ENCODE data around the gene CDK14.
"Not testable (repeated sequence)": the region's sequence is repeated elsewhere in the genome, so short reads cannot be mapped to it uniquely, and the experiment has no call there.

Gene CDK14

GRCh38 chr7:90804370-90804769 is 208.2 kb downstream of the CDK14 start:
- DNase-seq (ENCODE audit: low spot score), result no peak

GRCh38 chr7:90815552-90815951 is 219.4 kb downstream of the CDK14 start:
- not testable (repeated sequence) for DNase-seq (ENCODE audit: low spot score)

DNA sequence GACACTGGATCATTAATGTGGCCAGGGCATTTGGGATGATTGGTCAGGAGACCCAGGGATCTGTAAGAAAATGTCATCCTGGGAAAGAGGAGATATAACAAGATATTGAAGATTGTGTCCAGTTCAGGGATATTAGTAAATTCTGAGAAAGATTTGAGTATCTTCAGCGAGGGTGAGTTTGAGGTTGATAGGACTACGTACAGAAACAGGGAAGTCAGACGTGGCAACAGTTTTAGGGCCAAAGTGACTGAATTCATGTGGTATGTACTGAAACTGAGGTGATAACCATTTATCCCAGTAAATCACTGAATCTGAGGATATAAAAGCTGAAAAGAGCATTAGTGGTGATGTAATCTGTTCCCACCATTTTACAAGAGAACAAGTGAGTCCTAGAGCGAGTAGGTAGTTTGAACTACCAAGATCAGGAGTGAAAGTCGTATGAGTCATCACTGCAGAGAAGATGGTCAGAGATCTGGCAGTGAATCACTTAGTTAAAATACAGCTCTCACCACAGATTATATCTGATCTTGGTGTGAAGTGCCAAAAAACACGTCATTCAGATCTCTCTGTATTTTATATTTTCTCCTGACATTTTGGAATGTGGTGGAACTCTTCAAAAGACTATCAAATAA is 220.5 kb downstream of the CDK14 start:
- DNase-seq (ENCODE audit: low spot score), result no peak

DNA sequence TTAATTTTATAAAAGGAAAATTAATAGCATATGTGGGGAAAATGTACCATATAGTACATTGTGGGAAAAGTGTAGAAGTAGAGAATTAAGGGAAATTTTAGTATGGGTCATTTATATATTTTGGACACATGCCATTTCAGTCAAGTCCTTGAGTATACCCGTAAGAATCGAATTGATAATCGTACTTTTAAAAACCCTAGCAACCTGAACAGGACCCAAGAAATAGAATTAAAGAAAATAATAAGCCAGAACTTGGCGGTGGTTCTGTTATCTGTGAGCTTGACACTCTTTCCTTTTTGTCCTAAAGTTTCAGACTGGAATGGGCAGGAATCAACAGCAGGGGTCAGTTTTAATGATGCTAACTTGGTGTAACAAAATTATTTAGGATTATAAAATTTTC is 221.0 kb downstream of the CDK14 start:
- DNase-seq (ENCODE audit: low spot score), result no peak

GRCh38 chr7:90817846-90818245 is 221.7 kb downstream of the CDK14 start:
- no peak for DNase-seq (ENCODE audit: low spot score)

GRCh38 chr7:90818341-90818740 is 222.2 kb downstream of the CDK14 start:
- DNase-seq (ENCODE audit: low spot score), result no peak

GRCh38 chr7:90821961-90822620 is 226.0 kb downstream of the CDK14 start:
- no peak for DNase-seq (ENCODE audit: low spot score)

GRCh38 chr7:90824386-90825307 is 228.5 kb downstream of the CDK14 start:
- no peak for DNase-seq (ENCODE audit: low spot score)

- DNase-seq (ENCODE audit: low spot score), result no peak
Observed at GRCh38 chr7:90825779-90826178, 229.7 kb downstream of the CDK14 start.

DNA sequence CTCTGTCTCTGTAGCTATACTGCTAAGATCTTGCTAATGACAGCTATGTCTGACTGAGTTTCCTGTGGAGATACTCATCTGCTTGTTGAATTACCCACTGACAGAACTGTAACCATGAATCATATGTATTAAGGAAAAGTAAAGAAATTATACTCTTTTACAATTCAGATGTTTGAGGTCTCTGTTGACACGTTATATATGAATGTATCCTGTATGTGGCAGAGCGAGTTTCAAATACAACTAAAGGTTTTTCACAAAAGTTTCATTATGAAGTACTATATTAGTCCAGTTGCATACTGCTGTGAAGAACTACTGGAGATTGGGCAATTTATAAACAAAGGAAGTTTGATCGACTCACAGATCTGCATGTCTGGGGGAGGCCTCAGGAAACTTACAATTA is 232.5 kb downstream of the CDK14 start:
- no peak for DNase-seq (ENCODE audit: low spot score)

GRCh38 chr7:90830308-90830707 is 234.2 kb downstream of the CDK14 start:
- DNase-seq (ENCODE audit: low spot score), result no peak

- DNase-seq (ENCODE audit: low spot score), result no peak
Observed at GRCh38 chr7:90832726-90833125, 236.6 kb downstream of the CDK14 start.

GRCh38 chr7:90833443-90833842 is 237.3 kb downstream of the CDK14 start:
- no peak for DNase-seq (ENCODE audit: low spot score)

DNA sequence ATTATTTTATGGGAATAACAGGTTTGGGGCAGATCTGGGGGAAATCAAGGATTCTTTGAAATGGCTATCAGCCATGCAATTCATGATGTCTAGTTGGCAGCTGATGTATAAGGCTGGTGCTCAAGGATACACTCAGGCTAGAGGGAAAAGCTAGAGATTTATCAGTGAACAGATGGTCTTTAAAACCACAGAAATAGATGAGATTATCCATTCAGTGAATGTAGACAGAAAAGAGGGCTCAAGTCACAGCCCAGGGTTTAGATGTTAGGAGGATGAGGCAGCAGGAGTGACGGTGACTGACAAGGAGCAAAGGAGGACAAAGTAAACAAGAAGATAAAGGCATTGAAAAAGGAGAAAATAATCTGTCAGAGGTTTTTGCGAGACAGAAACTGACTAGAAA is 238.7 kb downstream of the CDK14 start:
- DNase-seq (ENCODE audit: low spot score), result no peak

- DNase-seq (ENCODE audit: low spot score), result no peak
Observed at GRCh38 chr7:90835861-90836260, 239.7 kb downstream of the CDK14 start.

DNA sequence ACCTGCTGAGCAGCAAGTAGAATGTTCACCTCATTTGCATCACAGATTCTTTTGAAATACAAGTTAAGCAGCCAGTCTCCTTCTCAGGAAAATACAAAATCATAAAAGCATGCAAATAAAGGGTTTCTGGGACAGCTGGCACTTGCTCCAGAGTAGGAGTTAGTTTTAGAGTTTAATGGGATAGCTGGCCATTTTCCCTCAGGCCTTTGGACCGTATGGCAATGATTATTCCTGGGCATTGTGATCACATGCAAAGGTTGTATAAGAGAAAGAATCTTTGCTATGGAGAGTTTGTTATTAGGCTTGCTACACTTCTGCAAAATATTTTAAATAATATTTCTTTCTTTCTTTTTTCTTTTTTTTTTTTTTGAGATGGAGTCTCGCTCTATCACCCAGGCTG is 240.8 kb downstream of the CDK14 start:
- DNase-seq (ENCODE audit: low spot score), result no peak

DNA sequence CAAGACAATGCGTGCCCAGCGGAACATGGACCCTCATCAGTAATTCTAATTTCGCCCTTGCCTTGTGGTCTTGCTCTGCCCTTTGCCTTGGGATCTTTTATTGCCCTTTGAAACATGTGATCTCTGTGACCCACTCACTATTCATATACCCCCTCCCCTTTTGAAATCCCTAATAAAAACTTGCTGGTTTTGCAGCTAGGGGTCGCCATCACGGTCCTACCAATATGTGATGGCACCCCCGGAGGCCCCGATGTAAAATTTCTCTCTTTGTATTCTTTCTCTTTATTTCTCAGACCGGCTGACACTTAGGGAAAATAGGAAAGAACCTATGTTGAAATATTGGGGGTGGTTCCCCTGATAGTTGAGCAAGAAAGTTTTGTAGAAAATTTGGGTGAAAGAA is 242.7 kb downstream of the CDK14 start:
- no peak for DNase-seq (ENCODE audit: low spot score)

DNA sequence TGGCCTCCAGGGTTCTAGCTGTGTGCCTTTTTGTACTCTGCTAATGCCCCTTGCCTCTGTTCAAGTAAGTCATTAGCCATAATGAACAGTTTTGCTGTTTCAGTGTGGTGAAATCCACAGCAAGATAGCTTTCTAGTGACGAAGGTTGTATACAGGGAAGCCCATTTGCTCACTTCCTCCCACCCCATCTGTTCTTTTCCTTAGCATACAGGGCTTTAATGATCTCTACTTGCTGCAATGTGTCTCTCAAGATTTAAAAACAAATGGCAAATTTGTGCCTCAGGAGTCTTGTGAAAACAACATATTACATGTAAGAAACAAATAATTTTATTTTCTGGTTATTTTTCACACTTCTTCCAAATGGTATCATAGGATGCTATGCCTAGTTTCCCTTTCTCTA is 243.2 kb downstream of the CDK14 start:
- DNase-seq (ENCODE audit: low spot score), result no peak

- DNase-seq (ENCODE audit: low spot score), result no peak
Observed at GRCh38 chr7:90839727-90840291, 243.7 kb downstream of the CDK14 start.

DNA sequence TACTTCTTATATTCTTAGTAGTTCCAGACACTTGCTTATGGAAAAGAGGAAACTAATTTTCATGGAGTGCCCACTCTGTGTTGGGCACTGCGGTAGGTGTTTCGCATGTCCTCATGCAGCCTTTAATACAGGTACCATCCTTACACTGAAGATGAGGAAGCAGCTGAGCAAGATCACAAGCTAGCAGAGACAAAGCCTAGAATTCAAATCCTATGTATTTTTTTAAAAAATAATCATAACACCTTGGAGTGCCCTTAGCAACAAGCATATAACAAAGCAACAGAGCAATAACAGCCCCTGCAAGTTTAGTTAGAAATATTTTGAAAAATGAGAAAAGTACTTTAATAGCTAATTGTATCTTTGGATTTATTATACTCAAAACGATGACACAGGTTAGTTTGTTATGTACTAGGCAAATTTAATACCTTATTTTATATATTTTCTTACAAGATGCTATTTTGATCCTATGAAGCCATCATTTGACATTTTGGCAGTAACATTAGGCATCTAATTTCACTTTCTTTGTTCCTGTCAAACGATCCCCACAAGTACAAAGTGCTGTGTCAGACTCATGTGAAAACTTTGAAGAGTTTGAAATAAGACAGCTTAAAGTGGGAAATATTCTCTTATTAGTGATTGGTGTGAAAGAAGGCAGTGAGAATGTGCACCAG is 245.8 kb downstream of the CDK14 start:
- no peak for DNase-seq (ENCODE audit: low spot score)

GRCh38 chr7:90842430-90842788 is 246.3 kb downstream of the CDK14 start:
- no peak for DNase-seq (ENCODE audit: low spot score)

DNA sequence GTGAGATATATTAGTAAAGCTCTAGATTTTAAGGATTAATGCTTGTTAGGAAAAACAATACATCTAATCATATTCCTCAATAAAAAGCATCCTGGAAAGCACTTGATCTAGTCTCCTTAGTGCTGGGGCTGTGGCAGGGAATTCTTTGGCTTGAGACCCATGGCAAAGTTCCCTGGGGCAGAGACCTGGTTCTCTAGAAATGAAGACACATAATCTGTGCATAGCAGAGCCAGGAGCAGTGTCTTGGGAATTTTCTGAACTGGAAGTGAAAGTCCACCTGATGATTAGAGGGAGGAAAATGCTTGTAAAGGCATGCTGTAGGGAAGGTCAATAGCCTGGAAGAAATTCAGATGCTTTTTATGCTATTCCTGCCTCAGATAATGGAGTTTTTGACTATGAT is 247.4 kb downstream of the CDK14 start:
- DNase-seq (ENCODE audit: low spot score), result no peak
